Left lung (tissue), 14 donors: Measurements from ENCODE around the gene SPATA1. TPM values are rescaled to one million over a fixed set of nuclear protein-coding genes. Genes with fewer than 3 reads are reported as not detected.

Source experiments
- ATAC-seq: fragments of 200-7000 bp; cut with Tn5 transposase; one replicate; pipeline ENCODE4 v1.9.1; 2020; ENCODE audit warnings: moderate library complexity
- DNase-seq, 4 donors: peaks; one replicate each; pipeline ENCODE4 v3.0.0-alpha.2; 2013 to 2020
- H3K27ac ChIP-seq, 2 donors: fragments of 200-600 bp; sonication (generic) in 1 of 2; one replicate each; pipeline versions ENCODE4 v1.5.0 to v1.8.0; 2020 to 2021
- H3K27me3 ChIP-seq, 2 donors: fragments of 200-600 bp; sonication (generic) in 1 of 2; one replicate each; pipeline versions ENCODE4 v1.5.0 to v1.8.0; 2020 to 2021
- H3K36me3 ChIP-seq, 2 donors: fragments of 200-600 bp; sonication (generic) in 1 of 2; one replicate each; pipeline versions ENCODE4 v1.5.0 to v1.8.0; 2020 to 2021
- H3K4me1 ChIP-seq, 2 donors: fragments of 200-600 bp; one replicate each; pipeline ENCODE4 v1.8.0; 2021
- H3K4me3 ChIP-seq, 2 donors: fragments of 200-600 bp; sonication (generic) in 1 of 2; one replicate each; pipeline versions ENCODE4 v1.5.0 to v1.8.0; 2020 to 2021; ENCODE audit warnings: mild to moderate bottlenecking in 1 of 2
- H3K9me3 ChIP-seq, 2 donors: fragments of 200-600 bp; sonication (generic) in 1 of 2; one replicate each; pipeline versions ENCODE4 v1.5.0 to v1.8.0; 2020 to 2021
- intact Hi-C, 2 donors: fragments of 100-400 bp; cut with DNase I; formaldehyde crosslinking; loops; one replicate each; pipeline versions ENCODE4 v1.11.2 to v1.14.2; 2022
- long read RNA-seq, 12 donors: library from polyadenylated mRNA in 2 of 12; unstranded in 2 of 12; transcript quantifications; one replicate each; pipeline ENCODE4 v2.0.0 and lab custom pipeline, GENCODE V29; 2019 to 2026
- polyA plus RNA-seq, 6 donors: library from polyadenylated mRNA; unstranded; fragments of 120-200 nt; gene quantifications; one replicate each; pipeline ENCODE4 v1.2.1, GENCODE V29; 2013; ENCODE audit not compliant: insufficient read length in 6 of 6
- total RNA-seq, 2 donors: library from RNA; stranded (reverse); fragmentation: NEBNext Ultra II Directional; extraction: Animal tissue kit (Norgen Biotek cat#: 25700); gene quantifications; one replicate each; pipeline ENCODE4 v1.2.1, GENCODE V29; 2021
- TF ChIP-seq, protein P1 (sequence below), 2 donors: fragments of 200-600 bp; sonication (generic) in 1 of 2; IDR thresholded peaks; one replicate each; pipeline versions ENCODE4 v1.5.0 to v1.8.0; 2021; ENCODE audit warnings: antibody characterized with exemption in 2 of 2
- donor health status: DM: no; HTN: yes; CAD: no.
- donor health status: DM: no; HTN: no; CAD: no.

Gene SPATA1
- total RNA-seq = 1 to 10 TPM; 1.3 to 1.9 TPM
- polyA plus RNA-seq = 1 to 10 TPM; 2.3 to 4.0 (median 3.5) TPM
- long read RNA-seq, donor 1 = 0 reads
- long read RNA-seq, donor 2 = 0 reads
- long read RNA-seq, donor 3 = 0 reads
- long read RNA-seq, donor 4, partial matches to known transcripts = 0 of 1 reads
- long read RNA-seq, donor 4, other reads (novel, unspliced or antisense) = 1 of 1 reads
- long read RNA-seq, donor 5, partial matches to known transcripts = 0 of 1 reads
- long read RNA-seq, donor 5, other reads (novel, unspliced or antisense) = 0 of 1 reads
- long read RNA-seq, donor 6 = 0 reads
- long read RNA-seq, donor 7 = 0 reads
- long read RNA-seq, donor 8 = 0 reads
- long read RNA-seq, donor 9 = 0 reads
- long read RNA-seq, donor 10 = 0 reads
- long read RNA-seq, donor 11 = 0 reads
- long read RNA-seq, donor 12 = 0 reads

DNA sequence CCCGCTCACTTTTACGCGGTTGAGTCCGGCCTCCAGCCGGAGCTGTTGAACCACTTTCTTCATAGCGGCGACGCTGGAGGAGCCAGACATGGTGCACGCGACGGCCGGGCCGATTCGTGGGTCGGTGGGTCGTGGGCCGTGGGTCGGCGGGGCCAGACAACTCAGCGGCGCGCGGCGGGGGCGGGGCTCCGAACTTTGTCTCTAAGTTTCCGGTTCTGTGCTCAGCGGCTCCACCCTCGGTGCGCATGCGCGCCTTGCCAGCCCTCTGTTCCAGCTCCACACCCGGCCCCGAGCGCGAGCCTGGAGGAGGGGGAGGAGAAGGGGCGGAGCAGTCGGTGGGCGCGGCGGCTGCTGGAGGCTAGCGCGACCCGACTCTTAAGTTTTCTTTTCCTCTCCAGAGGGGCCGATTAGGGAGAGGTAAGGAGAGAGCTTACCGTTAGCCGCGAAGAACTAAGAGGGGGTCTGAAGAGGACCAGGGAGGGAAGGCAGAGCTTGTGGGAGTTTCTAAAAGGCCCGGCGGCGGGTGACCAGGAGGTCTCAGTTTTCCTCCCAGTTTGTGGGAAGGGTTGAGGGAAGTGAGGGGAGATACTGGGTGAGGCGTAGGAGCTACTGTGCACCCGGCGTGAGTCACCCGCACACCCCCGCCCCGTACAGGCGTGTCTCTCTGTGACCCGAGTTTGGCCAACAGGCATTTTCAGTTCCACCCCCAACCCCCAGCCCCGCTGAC is at the start of gene SPATA1, which contains the start of gene GNG5:
Gene SPATA1 (plus strand): TSS at position 385 of the 727 bp plus-strand sequence. CDS start 9,974 bp downstream, outside the sequence.
Gene GNG5 (minus strand): TSS at position 580 of the 727 bp plus-strand sequence. CDS start 490 bp downstream, at position 90.
- Histone ChIP-seq H3K36me3 (peaks cover 0 to 14% of the 10 kb centered on the region in 2 donors), H3K27ac (peak within 1 kb of the TSS; percentile 98 to 99), H3K4me3 (peak within 1 kb of the TSS; percentile 74 to 85), H3K9me3 (peaks cover 0 to 12% of the 10 kb centered on the region in 2 donors), H3K27me3 (no peaks in the 10 kb centered on the region), H3K4me1 (peaks cover 15 to 49% of the 10 kb centered on the region in 2 donors)
- ATAC-seq (peak; percentile 94), DNase-seq (peak; percentile 98 to 100 (median 99))
- TF ChIP-seq, protein P1, sequence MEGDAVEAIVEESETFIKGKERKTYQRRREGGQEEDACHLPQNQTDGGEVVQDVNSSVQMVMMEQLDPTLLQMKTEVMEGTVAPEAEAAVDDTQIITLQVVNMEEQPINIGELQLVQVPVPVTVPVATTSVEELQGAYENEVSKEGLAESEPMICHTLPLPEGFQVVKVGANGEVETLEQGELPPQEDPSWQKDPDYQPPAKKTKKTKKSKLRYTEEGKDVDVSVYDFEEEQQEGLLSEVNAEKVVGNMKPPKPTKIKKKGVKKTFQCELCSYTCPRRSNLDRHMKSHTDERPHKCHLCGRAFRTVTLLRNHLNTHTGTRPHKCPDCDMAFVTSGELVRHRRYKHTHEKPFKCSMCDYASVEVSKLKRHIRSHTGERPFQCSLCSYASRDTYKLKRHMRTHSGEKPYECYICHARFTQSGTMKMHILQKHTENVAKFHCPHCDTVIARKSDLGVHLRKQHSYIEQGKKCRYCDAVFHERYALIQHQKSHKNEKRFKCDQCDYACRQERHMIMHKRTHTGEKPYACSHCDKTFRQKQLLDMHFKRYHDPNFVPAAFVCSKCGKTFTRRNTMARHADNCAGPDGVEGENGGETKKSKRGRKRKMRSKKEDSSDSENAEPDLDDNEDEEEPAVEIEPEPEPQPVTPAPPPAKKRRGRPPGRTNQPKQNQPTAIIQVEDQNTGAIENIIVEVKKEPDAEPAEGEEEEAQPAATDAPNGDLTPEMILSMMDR (IDR thresholded peaks at IDR 0.05) = no peak
- intact Hi-C loops = no loop called here

DNA sequence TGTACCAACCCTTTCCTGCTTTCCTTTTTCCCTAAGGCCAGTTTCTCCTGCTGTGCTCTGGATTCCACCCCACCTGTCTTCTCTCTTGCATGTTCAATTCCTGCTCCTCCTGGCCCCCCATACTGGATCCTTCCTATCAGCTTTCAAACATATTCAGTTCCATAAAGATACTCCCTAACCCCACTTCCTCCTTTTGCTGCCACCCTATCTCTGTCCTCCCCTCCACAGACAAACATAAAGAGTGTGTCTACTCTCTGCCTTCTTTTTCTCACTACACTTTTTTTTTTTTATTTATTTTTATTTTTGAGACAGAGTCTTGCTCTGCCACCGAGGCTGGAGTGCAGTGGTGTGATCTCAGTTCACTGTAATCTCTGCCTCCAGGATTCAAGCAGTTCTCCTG is 44.1 kb upstream of the SPATA1 start:
- TF ChIP-seq, protein P1 (IDR thresholded peaks at IDR 0.05) = no peak
- ATAC-seq = no peak
- DNase-seq = no peak
- Histone ChIP-seq H3K4me1 (peaks cover 0 to 6% of the 10 kb centered on the region in 2 donors), H3K36me3 (no peaks in the 10 kb centered on the region), H3K4me3 (no peak overlapping the region), H3K27ac (no peak overlapping the region), H3K27me3 (peaks cover 0 to 23% of the 10 kb centered on the region in 2 donors), H3K9me3 (no peaks in the 10 kb centered on the region)
- intact Hi-C loops = no loop called here

DNA sequence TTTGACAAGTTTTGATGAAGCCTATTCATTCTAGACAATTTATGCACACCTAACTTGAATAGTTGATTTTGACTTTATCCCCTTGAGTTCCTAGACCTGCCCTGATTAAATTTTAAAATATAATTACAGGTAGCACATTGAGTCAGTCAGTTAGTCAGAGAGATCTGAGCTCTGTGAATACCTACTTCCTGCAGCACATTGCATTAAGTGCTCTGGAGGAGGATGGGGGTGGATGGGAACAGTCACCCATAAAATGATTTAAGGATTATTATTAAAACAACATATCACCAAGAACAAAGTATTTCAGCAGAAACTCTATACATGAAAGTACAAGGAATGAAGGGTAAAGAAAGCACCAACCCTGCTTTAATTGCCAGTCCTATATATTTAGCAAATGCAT is 38.9 kb upstream of the SPATA1 start:
- Histone ChIP-seq H3K27me3 (peaks cover 6 to 56% of the 10 kb centered on the region in 2 donors), H3K27ac (no peak overlapping the region), H3K36me3 (no peaks in the 10 kb centered on the region), H3K4me3 (no peak overlapping the region), H3K4me1 (no peaks in the 10 kb centered on the region), H3K9me3 (no peaks in the 10 kb centered on the region)
- TF ChIP-seq, protein P1 (IDR thresholded peaks at IDR 0.05) = no peak
- no peak for DNase-seq
- intact Hi-C loops = no loop called here
- no peak for ATAC-seq

- intact Hi-C loops = no loop called here
- peaks cover 0 to 4% of the 10 kb centered on the region in 2 donors for H3K9me3 ChIP-seq
- TF ChIP-seq, protein P1 (IDR thresholded peaks at IDR 0.05) = no peak
Observed at GRCh38 chr1:84476225-84476624, 30.0 kb upstream of the SPATA1 start.

More at GRCh38 chr1:84476225-84476624, 30.0 kb upstream of the SPATA1 start:
- Histone ChIP-seq H3K27ac (no peak overlapping the region), H3K36me3 (no peaks in the 10 kb centered on the region), H3K4me3 (no peak overlapping the region), H3K27me3 (peaks cover 29 to 60% of the 10 kb centered on the region in 2 donors), H3K4me1 (peaks cover 0 to 19% of the 10 kb centered on the region in 2 donors)
- ATAC-seq = no peak
- no peak for DNase-seq
